K562 (cell line): ENCODE data around the gene CYP51A1. TPM values are rescaled to one million over a fixed set of nuclear protein-coding genes. Genes with fewer than 3 reads are reported as not detected.

Experiments used
- BCL6 ChIP-seq: fragments of 250-450 bp; sonication (Bioruptor Pico); IDR thresholded peaks from 2 replicates; pipeline ENCODE4 v1.4.0; 2020
- CAMTA2 ChIP-seq: fragments of 250-450 bp; sonication (Bioruptor Pico); conservative IDR thresholded peaks from 2 replicates; pipeline ENCODE4 v1.5.1; 2022
- GABPB1 ChIP-seq: sonication (generic); formaldehyde crosslinking; IDR thresholded peaks from 2 replicates; pipeline ENCODE4 v1.8.0; 2022; ENCODE audit warnings: mild to moderate bottlenecking, missing genetic modification reagents
- HMG20A ChIP-seq: fragments of 450-650 bp; formaldehyde crosslinking; conservative IDR thresholded peaks from 2 replicates; pipeline ENCODE4 v1.4.0; 2020; ENCODE audit warnings: mild to moderate bottlenecking, mixed read lengths
- NBN ChIP-seq: fragments of 450-650 bp; IDR thresholded peaks from 2 replicates; pipeline ENCODE4 v1.6.1; 2016; ENCODE audit warnings: low read depth, mild to moderate bottlenecking
- NR4A1 ChIP-seq, 2 experiments: fragments of 250-450 bp in 1 of 2; fragments of 450-650 bp in 1 of 2; sonication (Bioruptor Pico) in 1 of 2; IDR thresholded peaks; 2 replicates each; pipeline versions ENCODE4 v1.4.0 to v1.6.1; 2016 to 2020; ENCODE audit warnings: mild to moderate bottlenecking in 2 of 2, missing compliant biosample characterization in 1 of 2, missing genetic modification characterization in 1 of 2, moderate library complexity in 1 of 2
- POLR2G ChIP-seq: fragments of 200-400 bp; formaldehyde crosslinking; IDR thresholded peaks from 2 replicates; pipeline ENCODE4 v1.6.1; 2017; ENCODE audit warnings: low read depth, mild to moderate bottlenecking, antibody characterized with exemption, low read length, moderate library complexity
- SOX6 ChIP-seq: fragments of 450-650 bp; IDR thresholded peaks from 2 replicates; pipeline ENCODE4 v1.6.1; 2014; ENCODE audit warnings: mild to moderate bottlenecking
- TBL1XR1 ChIP-seq, 2 experiments: IDR thresholded peaks; 2 replicates each; pipeline ENCODE4 v1.6.1; 2012; ENCODE audit warnings: improper control_type of control experiment in 2 of 2, low read length in 2 of 2, mild to moderate bottlenecking in 1 of 2
- ZNF134 ChIP-seq: fragments of 250-450 bp; sonication (Bioruptor Pico); conservative IDR thresholded peaks from 2 replicates; pipeline ENCODE4 v1.4.0; 2020
- ZNF551 ChIP-seq: fragments of 250-450 bp; sonication (Bioruptor Pico); IDR thresholded peaks from 2 replicates; pipeline ENCODE4 v1.5.0; 2021; ENCODE audit warnings: mild to moderate bottlenecking, moderate library complexity
- polyA plus RNA-seq, 8 experiments: library from polyadenylated mRNA; depleted of rRNA in 4 of 8; stranded (reverse) in 5 of 8; unstranded in 3 of 8; fragments of >200 nt; fragmentation: Nextera tagmentation in 2 of 8; fragmentation: Illumina TruSeq in 1 of 8; extraction: Ambion mirVana in 2 of 8; extraction: Trizol in 1 of 8; gene quantifications; 2 replicates each; pipeline versions ENCODE4 v1.2.1 to v1.2.3, GENCODE V29; 2011 to 2014; ENCODE audit warnings: inconsistent platforms in 1 of 8, missing spikeins in 1 of 8
- total RNA-seq, 7 experiments: library from RNA; depleted of rRNA in 6 of 7; stranded (reverse); fragments of >200 nt in 6 of 7; fragmentation: Illumina TruSeq in 2 of 7; extraction: Trizol in 2 of 7; gene quantifications; 2 replicates each; pipeline versions ENCODE4 v1.2.1 to v1.2.3, GENCODE V29; 2011 to 2021; ENCODE audit warnings: low replicate concordance in 1 of 7
- TF ChIP-seq, protein P1 (sequence below), 2 experiments: fragments of 450-650 bp; formaldehyde crosslinking in 1 of 2; IDR thresholded peaks; 2 replicates each; pipeline versions ENCODE4 v1.4.0 to v1.6.1; 2014 to 2020; ENCODE audit warnings: mild to moderate bottlenecking in 2 of 2, borderline replicate concordance in 1 of 2, low read depth in 1 of 2
- TF ChIP-seq, protein P2 (sequence below): fragments of 450-650 bp; IDR thresholded peaks from 2 replicates; pipeline ENCODE4 v1.6.1; 2016; ENCODE audit warnings: mild to moderate bottlenecking
- TF ChIP-seq, protein P3 (sequence below): fragments of 450-650 bp; IDR thresholded peaks from 2 replicates; pipeline ENCODE4 v1.7.1; 2018; ENCODE audit warnings: mild to moderate bottlenecking, low read depth; ENCODE audit not compliant: partially characterized antibody

CYP51A1 gene
- total and polyA plus RNA-seq, 9 of the 15 experiments (the other 6 are each of a cell fraction or from before 2014, with no cell fraction given), result 35.4 to 151 (median 80.3) TPM

DNA sequence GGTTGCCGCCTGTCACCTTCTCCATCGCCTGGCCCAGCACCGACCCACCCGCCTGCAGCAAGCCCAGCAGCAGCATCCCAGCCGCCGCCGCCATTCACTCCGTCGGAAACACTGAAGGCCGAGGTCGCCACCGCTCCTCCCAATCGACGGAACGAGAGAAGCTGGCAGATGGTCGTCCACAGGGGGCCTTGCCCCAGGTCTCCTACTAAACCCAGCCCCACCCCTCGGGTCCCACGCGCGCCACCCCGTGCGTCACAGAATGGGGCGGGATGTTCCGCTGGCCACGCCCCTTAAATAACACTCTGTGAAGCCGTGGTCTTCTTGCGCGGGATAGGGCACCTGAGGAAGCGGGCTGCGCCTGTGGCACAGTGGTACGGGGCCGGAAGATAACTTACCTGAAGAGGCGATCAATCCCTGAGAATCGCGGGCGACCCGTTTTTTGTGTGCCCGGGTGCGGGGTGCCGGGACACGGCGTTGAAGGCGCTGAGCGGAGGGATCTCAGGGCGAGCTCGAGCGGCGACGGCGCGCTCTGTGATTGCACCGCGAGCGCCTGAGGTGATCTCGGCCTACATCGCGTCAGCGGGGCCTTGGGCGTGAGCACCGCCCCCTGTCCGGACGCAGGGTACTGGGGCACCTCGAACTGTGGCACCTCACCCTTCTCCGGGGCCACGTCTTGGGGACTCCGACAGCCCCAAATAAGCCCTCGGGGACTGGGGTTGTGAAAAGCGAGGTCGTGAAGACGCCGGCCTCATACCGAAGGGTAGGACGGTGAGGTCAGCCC is at the start of gene CYP51A1 (continued):
- TF ChIP-seq, protein P1, sequence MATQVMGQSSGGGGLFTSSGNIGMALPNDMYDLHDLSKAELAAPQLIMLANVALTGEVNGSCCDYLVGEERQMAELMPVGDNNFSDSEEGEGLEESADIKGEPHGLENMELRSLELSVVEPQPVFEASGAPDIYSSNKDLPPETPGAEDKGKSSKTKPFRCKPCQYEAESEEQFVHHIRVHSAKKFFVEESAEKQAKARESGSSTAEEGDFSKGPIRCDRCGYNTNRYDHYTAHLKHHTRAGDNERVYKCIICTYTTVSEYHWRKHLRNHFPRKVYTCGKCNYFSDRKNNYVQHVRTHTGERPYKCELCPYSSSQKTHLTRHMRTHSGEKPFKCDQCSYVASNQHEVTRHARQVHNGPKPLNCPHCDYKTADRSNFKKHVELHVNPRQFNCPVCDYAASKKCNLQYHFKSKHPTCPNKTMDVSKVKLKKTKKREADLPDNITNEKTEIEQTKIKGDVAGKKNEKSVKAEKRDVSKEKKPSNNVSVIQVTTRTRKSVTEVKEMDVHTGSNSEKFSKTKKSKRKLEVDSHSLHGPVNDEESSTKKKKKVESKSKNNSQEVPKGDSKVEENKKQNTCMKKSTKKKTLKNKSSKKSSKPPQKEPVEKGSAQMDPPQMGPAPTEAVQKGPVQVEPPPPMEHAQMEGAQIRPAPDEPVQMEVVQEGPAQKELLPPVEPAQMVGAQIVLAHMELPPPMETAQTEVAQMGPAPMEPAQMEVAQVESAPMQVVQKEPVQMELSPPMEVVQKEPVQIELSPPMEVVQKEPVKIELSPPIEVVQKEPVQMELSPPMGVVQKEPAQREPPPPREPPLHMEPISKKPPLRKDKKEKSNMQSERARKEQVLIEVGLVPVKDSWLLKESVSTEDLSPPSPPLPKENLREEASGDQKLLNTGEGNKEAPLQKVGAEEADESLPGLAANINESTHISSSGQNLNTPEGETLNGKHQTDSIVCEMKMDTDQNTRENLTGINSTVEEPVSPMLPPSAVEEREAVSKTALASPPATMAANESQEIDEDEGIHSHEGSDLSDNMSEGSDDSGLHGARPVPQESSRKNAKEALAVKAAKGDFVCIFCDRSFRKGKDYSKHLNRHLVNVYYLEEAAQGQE (IDR thresholded peaks at IDR 0.05; ENCODE audit: borderline replicate concordance), result 0 out of 2 replicates have a peak, but pooled peaks have one; percentile 8
- TF ChIP-seq, protein P1 (CRISPR knock-in tag; IDR thresholded peaks at IDR 0.05; ENCODE audit: low read depth), result peak; percentile 69; the same call in 1 of the 2 replicates
- TF ChIP-seq, protein P2, sequence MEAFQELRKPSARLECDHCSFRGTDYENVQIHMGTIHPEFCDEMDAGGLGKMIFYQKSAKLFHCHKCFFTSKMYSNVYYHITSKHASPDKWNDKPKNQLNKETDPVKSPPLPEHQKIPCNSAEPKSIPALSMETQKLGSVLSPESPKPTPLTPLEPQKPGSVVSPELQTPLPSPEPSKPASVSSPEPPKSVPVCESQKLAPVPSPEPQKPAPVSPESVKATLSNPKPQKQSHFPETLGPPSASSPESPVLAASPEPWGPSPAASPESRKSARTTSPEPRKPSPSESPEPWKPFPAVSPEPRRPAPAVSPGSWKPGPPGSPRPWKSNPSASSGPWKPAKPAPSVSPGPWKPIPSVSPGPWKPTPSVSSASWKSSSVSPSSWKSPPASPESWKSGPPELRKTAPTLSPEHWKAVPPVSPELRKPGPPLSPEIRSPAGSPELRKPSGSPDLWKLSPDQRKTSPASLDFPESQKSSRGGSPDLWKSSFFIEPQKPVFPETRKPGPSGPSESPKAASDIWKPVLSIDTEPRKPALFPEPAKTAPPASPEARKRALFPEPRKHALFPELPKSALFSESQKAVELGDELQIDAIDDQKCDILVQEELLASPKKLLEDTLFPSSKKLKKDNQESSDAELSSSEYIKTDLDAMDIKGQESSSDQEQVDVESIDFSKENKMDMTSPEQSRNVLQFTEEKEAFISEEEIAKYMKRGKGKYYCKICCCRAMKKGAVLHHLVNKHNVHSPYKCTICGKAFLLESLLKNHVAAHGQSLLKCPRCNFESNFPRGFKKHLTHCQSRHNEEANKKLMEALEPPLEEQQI, result peak; percentile 99
- TF ChIP-seq POLR2G (peak; percentile 98), NBN (peak; percentile 95; the same call in 1 of the 2 replicates), ZNF134 (CRISPR knock-in tag) (no peak), CAMTA2 (CRISPR knock-in tag) (no peak), GABPB1 (CRISPR knock-in tag) (peak; percentile 61), BCL6 (no peak), HMG20A (CRISPR knock-in tag) (no peak), ZNF551 (CRISPR knock-in tag) (no peak), SOX6 (peak; percentile 74), NR4A1 (CRISPR knock-in tag; IDR thresholded peaks at IDR 0.05) (no peak), NR4A1 (tag; IDR thresholded peaks at IDR 0.05) (no peak), TBL1XR1 (IDR thresholded peaks at IDR 0.05; ENCODE audit: low read length in 2 of 2) (peak; percentile 38 to 51; a peak in 2 of 4 replicates)
- TF ChIP-seq, protein P3, sequence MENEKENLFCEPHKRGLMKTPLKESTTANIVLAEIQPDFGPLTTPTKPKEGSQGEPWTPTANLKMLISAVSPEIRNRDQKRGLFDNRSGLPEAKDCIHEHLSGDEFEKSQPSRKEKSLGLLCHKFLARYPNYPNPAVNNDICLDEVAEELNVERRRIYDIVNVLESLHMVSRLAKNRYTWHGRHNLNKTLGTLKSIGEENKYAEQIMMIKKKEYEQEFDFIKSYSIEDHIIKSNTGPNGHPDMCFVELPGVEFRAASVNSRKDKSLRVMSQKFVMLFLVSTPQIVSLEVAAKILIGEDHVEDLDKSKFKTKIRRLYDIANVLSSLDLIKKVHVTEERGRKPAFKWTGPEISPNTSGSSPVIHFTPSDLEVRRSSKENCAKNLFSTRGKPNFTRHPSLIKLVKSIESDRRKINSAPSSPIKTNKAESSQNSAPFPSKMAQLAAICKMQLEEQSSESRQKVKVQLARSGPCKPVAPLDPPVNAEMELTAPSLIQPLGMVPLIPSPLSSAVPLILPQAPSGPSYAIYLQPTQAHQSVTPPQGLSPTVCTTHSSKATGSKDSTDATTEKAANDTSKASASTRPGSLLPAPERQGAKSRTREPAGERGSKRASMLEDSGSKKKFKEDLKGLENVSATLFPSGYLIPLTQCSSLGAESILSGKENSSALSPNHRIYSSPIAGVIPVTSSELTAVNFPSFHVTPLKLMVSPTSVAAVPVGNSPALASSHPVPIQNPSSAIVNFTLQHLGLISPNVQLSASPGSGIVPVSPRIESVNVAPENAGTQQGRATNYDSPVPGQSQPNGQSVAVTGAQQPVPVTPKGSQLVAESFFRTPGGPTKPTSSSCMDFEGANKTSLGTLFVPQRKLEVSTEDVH, result peak; percentile 86
